Stimulated activated naive CD8-positive, alpha-beta T cell treated with anti-CD3 and anti-CD28 coated beads, Interleukin-15, Interleukin-2, amounts not matched to agents 100 ng/mL and 50 ng/mL, for 24 hours (primary cell): ENCODE data around the gene JOSD2.

Experiments used
- H3K27ac Mint-ChIP-seq: one replicate; pipeline ENCODE4 v1.8.0; 2021; ENCODE audit warnings: mild to moderate bottlenecking, mixed read lengths
- H3K27me3 Mint-ChIP-seq: one replicate; pipeline ENCODE4 v1.8.0; 2021; ENCODE audit warnings: mixed read lengths
- H3K36me3 Mint-ChIP-seq: one replicate; pipeline ENCODE4 v1.8.0; 2021; ENCODE audit warnings: low read depth, mixed read lengths
- H3K4me1 Mint-ChIP-seq: one replicate; pipeline ENCODE4 v1.8.0; 2021; ENCODE audit warnings: low read depth, mixed read lengths
- H3K4me3 Mint-ChIP-seq: one replicate; pipeline ENCODE4 v1.8.0; 2021; ENCODE audit warnings: mild to moderate bottlenecking, mixed read lengths
- H3K9me3 Mint-ChIP-seq: one replicate; pipeline ENCODE4 v1.8.0; 2021; ENCODE audit warnings: mixed read lengths

JOSD2 gene

GRCh38 chr19:50466706-50467039, 44.3 kb downstream of the JOSD2 start:
- Mint-ChIP-seq H3K27ac (no peak overlapping the region), H3K36me3 (no peaks in the 10 kb centered on the region), H3K9me3 (no peaks in the 10 kb centered on the region), H3K4me1 (no peaks in the 10 kb centered on the region), H3K4me3 (no peak overlapping the region), H3K27me3 (peaks cover 8% of the 10 kb centered on the region)

GRCh38 chr19:50465986-50466705, 44.8 kb downstream of the JOSD2 start:
- H3K27ac Mint-ChIP-seq: no peak overlapping the region
- H3K9me3 Mint-ChIP-seq: no peaks in the 10 kb centered on the region
- H3K4me3 Mint-ChIP-seq: no peak overlapping the region
- no peaks in the 10 kb centered on the region for H3K36me3 Mint-ChIP-seq
- peaks cover 4% of the 10 kb centered on the region for H3K4me1 Mint-ChIP-seq
- peaks cover 8% of the 10 kb centered on the region for H3K27me3 Mint-ChIP-seq

- H3K4me3 Mint-ChIP-seq: no peak overlapping the region
- H3K27me3 Mint-ChIP-seq: peaks cover 8% of the 10 kb centered on the region
- peaks cover 11% of the 10 kb centered on the region for H3K4me1 Mint-ChIP-seq
- no peaks in the 10 kb centered on the region for H3K36me3 Mint-ChIP-seq
- H3K9me3 Mint-ChIP-seq: no peaks in the 10 kb centered on the region
- H3K27ac Mint-ChIP-seq: no peak overlapping the region
These were observed 46.0 kb downstream of the JOSD2 start for GRCh38 chr19:50465000-50465399.

GRCh38 chr19:50464348-50464747, 46.6 kb downstream of the JOSD2 start:
- no peak overlapping the region for H3K27ac Mint-ChIP-seq
- H3K4me1 Mint-ChIP-seq: peaks cover 15% of the 10 kb centered on the region
- H3K36me3 Mint-ChIP-seq: no peaks in the 10 kb centered on the region
- H3K9me3 Mint-ChIP-seq: no peaks in the 10 kb centered on the region
- peaks cover 8% of the 10 kb centered on the region for H3K27me3 Mint-ChIP-seq
- H3K4me3 Mint-ChIP-seq: no peak overlapping the region

GRCh38 chr19:50462970-50463369, 48.0 kb downstream of the JOSD2 start:
- Mint-ChIP-seq H3K4me3 (no peak overlapping the region), H3K36me3 (no peaks in the 10 kb centered on the region), H3K27ac (no peak overlapping the region), H3K27me3 (peaks cover 8% of the 10 kb centered on the region), H3K9me3 (no peaks in the 10 kb centered on the region), H3K4me1 (peaks cover 15% of the 10 kb centered on the region)

GRCh38 chr19:50461066-50461875, 49.7 kb downstream of the JOSD2 start:
- peaks cover 19% of the 10 kb centered on the region for H3K27me3 Mint-ChIP-seq
- H3K27ac Mint-ChIP-seq: no peak overlapping the region
- peaks cover 15% of the 10 kb centered on the region for H3K4me1 Mint-ChIP-seq
- H3K36me3 Mint-ChIP-seq: no peaks in the 10 kb centered on the region
- H3K9me3 Mint-ChIP-seq: no peaks in the 10 kb centered on the region
- H3K4me3 Mint-ChIP-seq: no peak overlapping the region

- Mint-ChIP-seq H3K4me3 (peak overlapping the region; percentile 20), H3K9me3 (no peaks in the 10 kb centered on the region), H3K4me1 (peaks cover 15% of the 10 kb centered on the region), H3K27me3 (peaks cover 19% of the 10 kb centered on the region), H3K36me3 (no peaks in the 10 kb centered on the region), H3K27ac (peak overlapping the region; percentile 4)
These were observed 50.7 kb downstream of the JOSD2 start for GRCh38 chr19:50460161-50460765.

- peaks cover 19% of the 10 kb centered on the region for H3K27me3 Mint-ChIP-seq
- no peak overlapping the region for H3K27ac Mint-ChIP-seq
- H3K4me1 Mint-ChIP-seq: peaks cover 15% of the 10 kb centered on the region
- H3K36me3 Mint-ChIP-seq: no peaks in the 10 kb centered on the region
- no peaks in the 10 kb centered on the region for H3K9me3 Mint-ChIP-seq
- H3K4me3 Mint-ChIP-seq: peak overlapping the region; percentile 20
These were observed 51.4 kb downstream of the JOSD2 start for GRCh38 chr19:50459638-50460037.

GRCh38 chr19:50459067-50459456, 51.9 kb downstream of the JOSD2 start:
- Mint-ChIP-seq H3K4me3 (no peak overlapping the region), H3K27me3 (peaks cover 19% of the 10 kb centered on the region), H3K9me3 (no peaks in the 10 kb centered on the region), H3K36me3 (no peaks in the 10 kb centered on the region), H3K27ac (no peak overlapping the region), H3K4me1 (peaks cover 15% of the 10 kb centered on the region)

- no peak overlapping the region for H3K4me3 Mint-ChIP-seq
- H3K27ac Mint-ChIP-seq: no peak overlapping the region
These were observed 52.5 kb downstream of the JOSD2 start for GRCh38 chr19:50458396-50459066.

GRCh38 chr19:50457300-50457699, 53.7 kb downstream of the JOSD2 start:
- H3K36me3 Mint-ChIP-seq: no peaks in the 10 kb centered on the region
- H3K4me3 Mint-ChIP-seq: no peak overlapping the region
- peaks cover 19% of the 10 kb centered on the region for H3K27me3 Mint-ChIP-seq
- H3K9me3 Mint-ChIP-seq: no peaks in the 10 kb centered on the region
- H3K27ac Mint-ChIP-seq: no peak overlapping the region
- H3K4me1 Mint-ChIP-seq: peaks cover 15% of the 10 kb centered on the region

More at GRCh38 chr19:50458396-50459066, 52.5 kb downstream of the JOSD2 start:
- Mint-ChIP-seq H3K9me3 (no peaks in the 10 kb centered on the region), H3K36me3 (no peaks in the 10 kb centered on the region), H3K27me3 (peaks cover 19% of the 10 kb centered on the region), H3K4me1 (peaks cover 15% of the 10 kb centered on the region)
